GM12892 (cell line): ENCODE measurements around the gene ETV5.

Experiments used
- POLR2A ChIP-seq: IDR thresholded peaks from 2 replicates; pipeline ENCODE4 v1.6.1; 2011; ENCODE audit warnings: low read depth, low read length, control low read depth
- POLR2AphosphoS5 ChIP-seq: IDR thresholded peaks from 2 replicates; pipeline ENCODE4 v1.6.1; 2011; ENCODE audit warnings: low read depth, low read length, control low read depth
- TAF1 ChIP-seq: IDR thresholded peaks from 2 replicates; pipeline ENCODE4 v1.6.1; 2011; ENCODE audit warnings: low read depth, mild to moderate bottlenecking, control low read depth, low read length, borderline replicate concordance

DNA sequence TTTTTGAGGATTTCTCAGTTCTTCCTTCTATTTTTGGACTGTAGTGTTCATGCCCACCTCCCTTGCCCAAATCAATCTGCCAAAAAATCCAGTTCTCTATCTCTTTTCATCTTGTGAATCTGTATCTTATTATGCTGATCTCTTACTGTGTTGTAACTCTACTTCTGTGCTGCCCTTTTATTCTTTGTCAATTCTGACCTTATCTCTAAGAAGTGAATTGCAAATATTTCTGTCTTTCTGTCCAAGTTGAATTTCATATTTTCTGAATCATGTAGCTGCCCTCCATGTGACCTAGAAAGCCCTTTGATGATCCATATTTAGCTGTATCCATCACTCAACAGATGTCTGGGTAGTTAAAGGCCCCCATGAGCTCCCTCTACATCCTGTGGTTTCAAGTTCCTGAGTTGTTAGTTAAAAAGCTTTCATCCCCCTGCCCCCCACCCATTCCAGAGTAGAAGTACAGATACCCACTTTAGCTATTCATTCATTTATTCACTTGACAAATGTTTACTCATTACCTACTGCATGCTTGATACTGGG, 33.6 kb upstream of the ETV5 start:
- TF ChIP-seq POLR2AphosphoS5 (no peak), POLR2A (no peak), TAF1 (no peak)
